K562 (cell line): ENCODE results near the gene UBE2K. TPM values are rescaled to one million over a fixed set of nuclear protein-coding genes. Genes with fewer than 3 reads are reported as not detected.
A peak's percentile ranks its signal among the peaks of the same experiment; 100 is the strongest.

Source experiments
- BCL6 ChIP-seq: fragments of 250-450 bp; sonication (Bioruptor Pico); IDR thresholded peaks from 2 replicates; pipeline ENCODE4 v1.4.0; 2020
- FOXM1 ChIP-seq, 2 experiments: fragments of 450-650 bp in 1 of 2; sonication (generic) in 1 of 2; formaldehyde crosslinking in 1 of 2; IDR thresholded peaks; 2 replicates each; pipeline versions ENCODE4 v1.6.1 to v1.9.0; 2017 to 2022; ENCODE audit warnings: low read depth in 2 of 2, mild to moderate bottlenecking in 2 of 2, missing genetic modification reagents in 1 of 2, moderate library complexity in 1 of 2
- PML ChIP-seq: IDR thresholded peaks from 2 replicates; pipeline ENCODE4 v1.6.1; 2012; ENCODE audit warnings: low read length, inconsistent platforms
- POLR2B ChIP-seq: fragments of 450-650 bp; IDR thresholded peaks from 2 replicates; pipeline ENCODE4 v1.6.1; 2018; ENCODE audit warnings: low read depth; ENCODE audit not compliant: partially characterized antibody
- RBM22 ChIP-seq: fragments of 200-400 bp; formaldehyde crosslinking; IDR thresholded peaks from 2 replicates; pipeline ENCODE4 v1.6.1; 2018; ENCODE audit warnings: low read length, low read depth; ENCODE audit not compliant: poor library complexity, severe bottlenecking
- SMC3 ChIP-seq: conservative IDR thresholded peaks from 2 replicates; pipeline ENCODE4 v1.6.1; 2011; ENCODE audit warnings: low read depth, low read length, improper control_type of control experiment; ENCODE audit not compliant: insufficient read depth
- ZC3H11A ChIP-seq: IDR thresholded peaks from 2 replicates; pipeline ENCODE4 v1.6.1; 2012; ENCODE audit warnings: low read depth, low read length, improper control_type of control experiment
- ZNF282 ChIP-seq: sonication (generic); formaldehyde crosslinking; IDR thresholded peaks from 2 replicates; pipeline ENCODE4 v1.8.1; 2023; ENCODE audit warnings: missing genetic modification reagents
- ZNF408 ChIP-seq: fragments of 250-450 bp; sonication (Bioruptor Pico); IDR thresholded peaks from 2 replicates; pipeline ENCODE4 v1.4.0; 2020; ENCODE audit warnings: low read depth, mild to moderate bottlenecking, moderate library complexity
- polyA plus RNA-seq, 8 experiments: library from polyadenylated mRNA; depleted of rRNA in 4 of 8; stranded (reverse) in 5 of 8; unstranded in 3 of 8; fragments of >200 nt; fragmentation: Nextera tagmentation in 2 of 8; fragmentation: Illumina TruSeq in 1 of 8; extraction: Ambion mirVana in 2 of 8; extraction: Trizol in 1 of 8; gene quantifications; 2 replicates each; pipeline versions ENCODE4 v1.2.1 to v1.2.3, GENCODE V29; 2011 to 2014; ENCODE audit warnings: inconsistent platforms in 1 of 8, missing spikeins in 1 of 8
- total RNA-seq, 7 experiments: library from RNA; depleted of rRNA in 6 of 7; stranded (reverse); fragments of >200 nt in 6 of 7; fragmentation: Illumina TruSeq in 2 of 7; extraction: Trizol in 2 of 7; gene quantifications; 2 replicates each; pipeline versions ENCODE4 v1.2.1 to v1.2.3, GENCODE V29; 2011 to 2021; ENCODE audit warnings: low replicate concordance in 1 of 7
- TF ChIP-seq, protein P1 (sequence below): fragments of 250-450 bp; sonication (Bioruptor Pico); IDR thresholded peaks from 2 replicates; pipeline ENCODE4 v1.5.0; 2021; ENCODE audit warnings: mild to moderate bottlenecking, borderline replicate concordance
- TF ChIP-seq, protein P2 (sequence below): fragments of 200-600 bp; sonication (generic); IDR thresholded peaks from one replicate; pipeline ENCODE4 v1.6.1; 2012; ENCODE audit warnings: mild to moderate bottlenecking, low read depth, low read length, inconsistent platforms
- TF ChIP-seq, protein P3 (sequence below): fragments of 450-650 bp; formaldehyde crosslinking; IDR thresholded peaks from 2 replicates; pipeline ENCODE4 v1.4.0; 2020; ENCODE audit warnings: mild to moderate bottlenecking, moderate library complexity

Gene UBE2K
- total and polyA plus RNA-seq, 9 of the 15 experiments (the other 6 are each of a cell fraction or from before 2014, with no cell fraction given): 29.8 to 190 (median 62.6) TPM

DNA sequence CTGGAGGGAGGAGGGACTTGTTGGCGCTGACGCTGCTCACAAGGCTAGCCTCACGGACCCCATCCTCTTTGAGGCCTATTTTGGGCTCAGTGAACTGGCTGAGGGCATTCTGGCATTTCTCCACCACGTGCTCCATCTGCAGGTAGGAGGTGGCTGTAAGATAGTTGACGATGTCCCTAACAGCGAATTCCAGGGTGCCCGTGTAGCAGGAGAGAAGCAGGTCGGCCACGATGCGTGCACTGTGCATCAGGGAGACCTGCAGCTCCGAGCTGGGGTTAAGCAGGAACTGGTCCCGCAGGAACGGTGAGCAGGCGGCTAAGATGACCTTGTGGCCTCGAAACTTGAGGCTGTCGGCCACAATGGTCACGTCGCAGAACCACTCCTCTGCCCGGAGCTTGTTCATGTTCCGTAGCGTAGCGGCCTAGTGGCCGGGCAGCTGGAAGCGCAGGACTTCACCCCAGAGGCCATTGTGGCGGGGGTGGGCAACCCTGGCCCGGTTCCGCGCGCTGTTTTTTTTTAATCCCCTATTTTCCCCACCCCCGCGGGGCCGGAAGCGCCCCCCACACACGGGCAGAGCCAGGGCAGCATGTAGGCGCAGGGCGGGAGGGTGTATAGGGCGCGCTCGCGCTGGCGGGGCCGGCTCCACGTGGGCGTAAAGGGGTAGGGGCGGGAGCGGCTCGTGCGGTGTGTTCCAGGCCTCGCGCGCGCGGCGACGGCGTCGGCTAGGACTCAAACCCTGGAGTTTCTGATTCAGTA is 73.2 kb downstream of the UBE2K start (continued):
- TF ChIP-seq, protein P1, sequence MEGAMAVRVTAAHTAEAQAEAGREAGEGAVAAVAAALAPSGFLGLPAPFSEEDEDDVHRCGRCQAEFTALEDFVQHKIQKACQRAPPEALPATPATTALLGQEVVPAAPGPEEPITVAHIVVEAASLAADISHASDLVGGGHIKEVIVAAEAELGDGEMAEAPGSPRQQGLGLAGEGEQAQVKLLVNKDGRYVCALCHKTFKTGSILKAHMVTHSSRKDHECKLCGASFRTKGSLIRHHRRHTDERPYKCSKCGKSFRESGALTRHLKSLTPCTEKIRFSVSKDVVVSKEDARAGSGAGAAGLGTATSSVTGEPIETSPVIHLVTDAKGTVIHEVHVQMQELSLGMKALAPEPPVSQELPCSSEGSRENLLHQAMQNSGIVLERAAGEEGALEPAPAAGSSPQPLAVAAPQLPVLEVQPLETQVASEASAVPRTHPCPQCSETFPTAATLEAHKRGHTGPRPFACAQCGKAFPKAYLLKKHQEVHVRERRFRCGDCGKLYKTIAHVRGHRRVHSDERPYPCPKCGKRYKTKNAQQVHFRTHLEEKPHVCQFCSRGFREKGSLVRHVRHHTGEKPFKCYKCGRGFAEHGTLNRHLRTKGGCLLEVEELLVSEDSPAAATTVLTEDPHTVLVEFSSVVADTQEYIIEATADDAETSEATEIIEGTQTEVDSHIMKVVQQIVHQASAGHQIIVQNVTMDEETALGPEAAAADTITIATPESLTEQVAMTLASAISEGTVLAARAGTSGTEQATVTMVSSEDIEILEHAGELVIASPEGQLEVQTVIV (CRISPR knock-in tag): no peak
- TF ChIP-seq SMC3: no peak
- TF ChIP-seq, protein P2, sequence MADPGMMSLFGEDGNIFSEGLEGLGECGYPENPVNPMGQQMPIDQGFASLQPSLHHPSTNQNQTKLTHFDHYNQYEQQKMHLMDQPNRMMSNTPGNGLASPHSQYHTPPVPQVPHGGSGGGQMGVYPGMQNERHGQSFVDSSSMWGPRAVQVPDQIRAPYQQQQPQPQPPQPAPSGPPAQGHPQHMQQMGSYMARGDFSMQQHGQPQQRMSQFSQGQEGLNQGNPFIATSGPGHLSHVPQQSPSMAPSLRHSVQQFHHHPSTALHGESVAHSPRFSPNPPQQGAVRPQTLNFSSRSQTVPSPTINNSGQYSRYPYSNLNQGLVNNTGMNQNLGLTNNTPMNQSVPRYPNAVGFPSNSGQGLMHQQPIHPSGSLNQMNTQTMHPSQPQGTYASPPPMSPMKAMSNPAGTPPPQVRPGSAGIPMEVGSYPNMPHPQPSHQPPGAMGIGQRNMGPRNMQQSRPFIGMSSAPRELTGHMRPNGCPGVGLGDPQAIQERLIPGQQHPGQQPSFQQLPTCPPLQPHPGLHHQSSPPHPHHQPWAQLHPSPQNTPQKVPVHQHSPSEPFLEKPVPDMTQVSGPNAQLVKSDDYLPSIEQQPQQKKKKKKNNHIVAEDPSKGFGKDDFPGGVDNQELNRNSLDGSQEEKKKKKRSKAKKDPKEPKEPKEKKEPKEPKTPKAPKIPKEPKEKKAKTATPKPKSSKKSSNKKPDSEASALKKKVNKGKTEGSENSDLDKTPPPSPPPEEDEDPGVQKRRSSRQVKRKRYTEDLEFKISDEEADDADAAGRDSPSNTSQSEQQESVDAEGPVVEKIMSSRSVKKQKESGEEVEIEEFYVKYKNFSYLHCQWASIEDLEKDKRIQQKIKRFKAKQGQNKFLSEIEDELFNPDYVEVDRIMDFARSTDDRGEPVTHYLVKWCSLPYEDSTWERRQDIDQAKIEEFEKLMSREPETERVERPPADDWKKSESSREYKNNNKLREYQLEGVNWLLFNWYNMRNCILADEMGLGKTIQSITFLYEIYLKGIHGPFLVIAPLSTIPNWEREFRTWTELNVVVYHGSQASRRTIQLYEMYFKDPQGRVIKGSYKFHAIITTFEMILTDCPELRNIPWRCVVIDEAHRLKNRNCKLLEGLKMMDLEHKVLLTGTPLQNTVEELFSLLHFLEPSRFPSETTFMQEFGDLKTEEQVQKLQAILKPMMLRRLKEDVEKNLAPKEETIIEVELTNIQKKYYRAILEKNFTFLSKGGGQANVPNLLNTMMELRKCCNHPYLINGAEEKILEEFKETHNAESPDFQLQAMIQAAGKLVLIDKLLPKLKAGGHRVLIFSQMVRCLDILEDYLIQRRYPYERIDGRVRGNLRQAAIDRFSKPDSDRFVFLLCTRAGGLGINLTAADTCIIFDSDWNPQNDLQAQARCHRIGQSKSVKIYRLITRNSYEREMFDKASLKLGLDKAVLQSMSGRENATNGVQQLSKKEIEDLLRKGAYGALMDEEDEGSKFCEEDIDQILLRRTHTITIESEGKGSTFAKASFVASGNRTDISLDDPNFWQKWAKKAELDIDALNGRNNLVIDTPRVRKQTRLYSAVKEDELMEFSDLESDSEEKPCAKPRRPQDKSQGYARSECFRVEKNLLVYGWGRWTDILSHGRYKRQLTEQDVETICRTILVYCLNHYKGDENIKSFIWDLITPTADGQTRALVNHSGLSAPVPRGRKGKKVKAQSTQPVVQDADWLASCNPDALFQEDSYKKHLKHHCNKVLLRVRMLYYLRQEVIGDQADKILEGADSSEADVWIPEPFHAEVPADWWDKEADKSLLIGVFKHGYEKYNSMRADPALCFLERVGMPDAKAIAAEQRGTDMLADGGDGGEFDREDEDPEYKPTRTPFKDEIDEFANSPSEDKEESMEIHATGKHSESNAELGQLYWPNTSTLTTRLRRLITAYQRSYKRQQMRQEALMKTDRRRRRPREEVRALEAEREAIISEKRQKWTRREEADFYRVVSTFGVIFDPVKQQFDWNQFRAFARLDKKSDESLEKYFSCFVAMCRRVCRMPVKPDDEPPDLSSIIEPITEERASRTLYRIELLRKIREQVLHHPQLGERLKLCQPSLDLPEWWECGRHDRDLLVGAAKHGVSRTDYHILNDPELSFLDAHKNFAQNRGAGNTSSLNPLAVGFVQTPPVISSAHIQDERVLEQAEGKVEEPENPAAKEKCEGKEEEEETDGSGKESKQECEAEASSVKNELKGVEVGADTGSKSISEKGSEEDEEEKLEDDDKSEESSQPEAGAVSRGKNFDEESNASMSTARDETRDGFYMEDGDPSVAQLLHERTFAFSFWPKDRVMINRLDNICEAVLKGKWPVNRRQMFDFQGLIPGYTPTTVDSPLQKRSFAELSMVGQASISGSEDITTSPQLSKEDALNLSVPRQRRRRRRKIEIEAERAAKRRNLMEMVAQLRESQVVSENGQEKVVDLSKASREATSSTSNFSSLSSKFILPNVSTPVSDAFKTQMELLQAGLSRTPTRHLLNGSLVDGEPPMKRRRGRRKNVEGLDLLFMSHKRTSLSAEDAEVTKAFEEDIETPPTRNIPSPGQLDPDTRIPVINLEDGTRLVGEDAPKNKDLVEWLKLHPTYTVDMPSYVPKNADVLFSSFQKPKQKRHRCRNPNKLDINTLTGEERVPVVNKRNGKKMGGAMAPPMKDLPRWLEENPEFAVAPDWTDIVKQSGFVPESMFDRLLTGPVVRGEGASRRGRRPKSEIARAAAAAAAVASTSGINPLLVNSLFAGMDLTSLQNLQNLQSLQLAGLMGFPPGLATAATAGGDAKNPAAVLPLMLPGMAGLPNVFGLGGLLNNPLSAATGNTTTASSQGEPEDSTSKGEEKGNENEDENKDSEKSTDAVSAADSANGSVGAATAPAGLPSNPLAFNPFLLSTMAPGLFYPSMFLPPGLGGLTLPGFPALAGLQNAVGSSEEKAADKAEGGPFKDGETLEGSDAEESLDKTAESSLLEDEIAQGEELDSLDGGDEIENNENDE: no peak
- TF ChIP-seq RBM22: peak; percentile 98
- TF ChIP-seq ZNF282: no peak
- TF ChIP-seq ZC3H11A: no peak
- no peak for TF ChIP-seq FOXM1 (IDR thresholded peaks at IDR 0.05; ENCODE audit: low read depth)
- TF ChIP-seq FOXM1 (CRISPR knock-in tag; IDR thresholded peaks at IDR 0.05; ENCODE audit: low read depth): no peak
- TF ChIP-seq, protein P3, sequence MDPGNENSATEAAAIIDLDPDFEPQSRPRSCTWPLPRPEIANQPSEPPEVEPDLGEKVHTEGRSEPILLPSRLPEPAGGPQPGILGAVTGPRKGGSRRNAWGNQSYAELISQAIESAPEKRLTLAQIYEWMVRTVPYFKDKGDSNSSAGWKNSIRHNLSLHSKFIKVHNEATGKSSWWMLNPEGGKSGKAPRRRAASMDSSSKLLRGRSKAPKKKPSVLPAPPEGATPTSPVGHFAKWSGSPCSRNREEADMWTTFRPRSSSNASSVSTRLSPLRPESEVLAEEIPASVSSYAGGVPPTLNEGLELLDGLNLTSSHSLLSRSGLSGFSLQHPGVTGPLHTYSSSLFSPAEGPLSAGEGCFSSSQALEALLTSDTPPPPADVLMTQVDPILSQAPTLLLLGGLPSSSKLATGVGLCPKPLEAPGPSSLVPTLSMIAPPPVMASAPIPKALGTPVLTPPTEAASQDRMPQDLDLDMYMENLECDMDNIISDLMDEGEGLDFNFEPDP (CRISPR knock-in tag): no peak
- peak; percentile 23 for TF ChIP-seq POLR2B
- no peak for TF ChIP-seq BCL6 (CRISPR knock-in tag)
- no peak for TF ChIP-seq ZNF408 (CRISPR knock-in tag)
- TF ChIP-seq PML: 0 out of 2 replicates have a peak, but pooled peaks have one; percentile 5
